ENCODE data around the gene TNFRSF18. TPM values are rescaled to one million over a fixed set of nuclear protein-coding genes. Genes with fewer than 3 reads are reported as not detected.

The TNFRSF18 gene
- total RNA-seq, 2 experiments from 2014 or later, result not detected

GRCh38 chr1:1240822-1241587 lies 34.6 kb upstream of the TNFRSF18 start:
- no peak for DNase-seq (ENCODE audit: low spot score)
- TF ChIP-seq EZH2phosphoT487 (IDR thresholded peaks at IDR 0.05; ENCODE audit: borderline replicate concordance, low read depth, low read length), result no peak
- TF ChIP-seq, protein P1, sequence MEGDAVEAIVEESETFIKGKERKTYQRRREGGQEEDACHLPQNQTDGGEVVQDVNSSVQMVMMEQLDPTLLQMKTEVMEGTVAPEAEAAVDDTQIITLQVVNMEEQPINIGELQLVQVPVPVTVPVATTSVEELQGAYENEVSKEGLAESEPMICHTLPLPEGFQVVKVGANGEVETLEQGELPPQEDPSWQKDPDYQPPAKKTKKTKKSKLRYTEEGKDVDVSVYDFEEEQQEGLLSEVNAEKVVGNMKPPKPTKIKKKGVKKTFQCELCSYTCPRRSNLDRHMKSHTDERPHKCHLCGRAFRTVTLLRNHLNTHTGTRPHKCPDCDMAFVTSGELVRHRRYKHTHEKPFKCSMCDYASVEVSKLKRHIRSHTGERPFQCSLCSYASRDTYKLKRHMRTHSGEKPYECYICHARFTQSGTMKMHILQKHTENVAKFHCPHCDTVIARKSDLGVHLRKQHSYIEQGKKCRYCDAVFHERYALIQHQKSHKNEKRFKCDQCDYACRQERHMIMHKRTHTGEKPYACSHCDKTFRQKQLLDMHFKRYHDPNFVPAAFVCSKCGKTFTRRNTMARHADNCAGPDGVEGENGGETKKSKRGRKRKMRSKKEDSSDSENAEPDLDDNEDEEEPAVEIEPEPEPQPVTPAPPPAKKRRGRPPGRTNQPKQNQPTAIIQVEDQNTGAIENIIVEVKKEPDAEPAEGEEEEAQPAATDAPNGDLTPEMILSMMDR (conservative IDR thresholded peaks at IDR 0.05; ENCODE audit: low read length), result no peak
- no peaks in the 10 kb centered on the region for H4K20me1 ChIP-seq (ENCODE audit: insufficient read depth, low read length)
- H3K4me2 ChIP-seq (ENCODE audit: low read length), result no peak overlapping the region
- H3K4me1 ChIP-seq (ENCODE audit: insufficient read depth, low read length, poor library complexity, severe bottlenecking), result no peaks in the 10 kb centered on the region
- H3K79me2 ChIP-seq (ENCODE audit: insufficient read depth, low read depth, low read length), result no peaks in the 10 kb centered on the region
- no peak overlapping the region for H2AFZ ChIP-seq (ENCODE audit: low read length)
- intact Hi-C loops (cut with micrococcal nuclease; ENCODE audit: unreplicated experiment), result no loop called here
- no peak overlapping the region for H3K27ac ChIP-seq (ENCODE audit: low read depth, low read length, poor library complexity, severe bottlenecking)
- H3K4me3 ChIP-seq (ENCODE audit: low read depth, low read length, poor library complexity, severe bottlenecking), result no peak overlapping the region
- H3K36me3 ChIP-seq (ENCODE audit: insufficient read depth, low read length), result no peaks in the 10 kb centered on the region
- POLR2A ChIA-PET, result no interaction called here
- H3K9me3 ChIP-seq (ENCODE audit: low read length), result no peaks in the 10 kb centered on the region
- H3K9me2 ChIP-seq (ENCODE audit: insufficient read depth, low read length), result no peaks in the 10 kb centered on the region
- CTCF ChIA-PET (ENCODE audit: unreplicated experiment), result no interaction called here
- no TSS peak for BruUV-seq (replicated peaks)

DNA sequence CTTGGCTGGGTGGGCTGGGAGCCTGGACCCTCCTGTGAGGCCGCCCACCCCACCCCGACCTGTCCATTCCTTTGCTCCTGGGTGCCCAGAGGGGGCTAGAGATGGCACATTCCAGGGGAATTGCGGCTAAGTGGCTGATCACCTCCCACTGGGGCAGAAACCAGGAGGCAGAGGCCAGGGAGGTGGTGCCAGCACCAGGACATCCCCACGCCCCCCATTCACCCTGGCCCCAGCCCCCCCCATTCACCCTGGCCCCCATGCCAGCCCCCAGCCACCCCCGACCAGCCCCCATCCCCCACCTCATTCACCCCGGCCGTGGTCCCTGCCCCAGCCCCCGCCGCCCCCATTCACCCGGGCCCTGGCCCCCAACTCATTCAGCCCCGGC lies 33.9 kb upstream of the TNFRSF18 start:
- Histone ChIP-seq H3K9me3 (ENCODE audit: low read length) (no peaks in the 10 kb centered on the region), H3K4me2 (ENCODE audit: low read length) (no peak overlapping the region), H3K36me3 (ENCODE audit: insufficient read depth, low read length) (no peaks in the 10 kb centered on the region), H2AFZ (ENCODE audit: low read length) (no peak overlapping the region), H3K4me1 (ENCODE audit: insufficient read depth, low read length, poor library complexity, severe bottlenecking) (no peaks in the 10 kb centered on the region), H3K4me3 (ENCODE audit: low read depth, low read length, poor library complexity, severe bottlenecking) (no peak overlapping the region), H3K9me2 (ENCODE audit: insufficient read depth, low read length) (no peaks in the 10 kb centered on the region), H3K27ac (ENCODE audit: low read depth, low read length, poor library complexity, severe bottlenecking) (no peak overlapping the region), H4K20me1 (ENCODE audit: insufficient read depth, low read length) (no peaks in the 10 kb centered on the region), H3K79me2 (ENCODE audit: insufficient read depth, low read depth, low read length) (no peaks in the 10 kb centered on the region)
- intact Hi-C loops (cut with micrococcal nuclease; ENCODE audit: unreplicated experiment), result no loop called here
- BruUV-seq (replicated peaks), result no TSS peak
- ChIA-PET CTCF (ENCODE audit: unreplicated experiment) (no interaction called here), POLR2A (no interaction called here)
- TF ChIP-seq, protein P1 (conservative IDR thresholded peaks at IDR 0.05; ENCODE audit: low read length), result no peak
- TF ChIP-seq EZH2phosphoT487 (IDR thresholded peaks at IDR 0.05; ENCODE audit: borderline replicate concordance, low read depth, low read length), result no peak
- no peak for DNase-seq (ENCODE audit: low spot score)

DNA sequence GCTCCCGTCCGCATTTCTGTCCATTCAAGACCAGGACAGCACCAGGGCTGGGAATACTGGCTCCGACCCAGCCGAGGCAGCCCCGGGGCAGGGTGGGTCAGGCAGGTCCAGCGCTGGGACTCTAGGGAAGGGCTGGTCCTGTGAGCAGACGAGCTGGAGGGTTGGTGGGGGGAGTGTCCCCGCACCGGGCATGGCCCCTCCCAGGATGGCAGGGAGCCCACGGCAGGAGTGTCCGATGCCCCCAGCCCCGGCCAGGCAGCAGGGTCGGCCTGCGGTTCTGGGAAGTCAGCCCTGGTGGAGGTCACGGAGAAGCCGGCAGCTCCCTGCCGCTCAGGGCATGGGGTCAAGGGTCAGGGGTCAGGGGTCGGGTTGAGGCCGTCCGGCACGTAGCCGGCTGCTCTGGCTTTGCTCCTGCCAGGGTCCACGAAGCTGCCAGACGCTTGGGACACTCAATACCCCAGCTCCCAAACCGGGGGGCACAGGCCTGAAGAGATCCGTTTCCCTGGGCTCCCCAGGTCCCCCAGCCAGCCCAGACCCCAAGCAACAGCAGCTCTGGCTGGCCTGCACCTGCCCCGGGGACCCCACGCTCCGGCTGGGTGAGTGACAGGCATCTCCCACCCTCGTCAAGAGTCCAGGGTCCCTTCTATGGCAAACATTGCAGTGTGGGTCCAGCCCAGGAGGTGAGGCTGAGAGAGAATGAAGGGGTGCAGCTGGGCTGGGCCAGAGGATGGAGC lies 33.4 kb upstream of the TNFRSF18 start:
- POLR2A ChIA-PET, result no interaction called here
- Histone ChIP-seq H3K4me1 (ENCODE audit: insufficient read depth, low read length, poor library complexity, severe bottlenecking) (no peaks in the 10 kb centered on the region), H3K9me2 (ENCODE audit: insufficient read depth, low read length) (no peaks in the 10 kb centered on the region), H3K36me3 (ENCODE audit: insufficient read depth, low read length) (no peaks in the 10 kb centered on the region), H3K4me3 (ENCODE audit: low read depth, low read length, poor library complexity, severe bottlenecking) (no peak overlapping the region), H2AFZ (ENCODE audit: low read length) (no peak overlapping the region), H4K20me1 (ENCODE audit: insufficient read depth, low read length) (no peaks in the 10 kb centered on the region), H3K9me3 (ENCODE audit: low read length) (no peaks in the 10 kb centered on the region), H3K27ac (ENCODE audit: low read depth, low read length, poor library complexity, severe bottlenecking) (no peak overlapping the region), H3K4me2 (ENCODE audit: low read length) (no peak overlapping the region), H3K79me2 (ENCODE audit: insufficient read depth, low read depth, low read length) (0 out of 2 replicates have a peak, but pooled peaks cover 1% of the 10 kb centered on the region)
- no peak for DNase-seq (ENCODE audit: low spot score)
- TF ChIP-seq, protein P1 (conservative IDR thresholded peaks at IDR 0.05; ENCODE audit: low read length), result no peak
- TF ChIP-seq EZH2phosphoT487 (IDR thresholded peaks at IDR 0.05; ENCODE audit: borderline replicate concordance, low read depth, low read length), result no peak
- intact Hi-C loops (cut with micrococcal nuclease; ENCODE audit: unreplicated experiment), result loop anchor here (10.0 kb wide), 1 partner anchor 205 kb away; no protein-coding TSS in a partner anchor
- CTCF ChIA-PET (ENCODE audit: unreplicated experiment), result no interaction called here
- BruUV-seq (replicated peaks), result no TSS peak

Data from OCI-LY7 (cell line).